ENCODE measurements around the gene GSAP. TPM values are rescaled to one million over a fixed set of nuclear protein-coding genes. Genes with fewer than 3 reads are reported as not detected.

The GSAP gene
- total RNA-seq, 1 experiment from 2014 or later, result 25.7 TPM

DNA sequence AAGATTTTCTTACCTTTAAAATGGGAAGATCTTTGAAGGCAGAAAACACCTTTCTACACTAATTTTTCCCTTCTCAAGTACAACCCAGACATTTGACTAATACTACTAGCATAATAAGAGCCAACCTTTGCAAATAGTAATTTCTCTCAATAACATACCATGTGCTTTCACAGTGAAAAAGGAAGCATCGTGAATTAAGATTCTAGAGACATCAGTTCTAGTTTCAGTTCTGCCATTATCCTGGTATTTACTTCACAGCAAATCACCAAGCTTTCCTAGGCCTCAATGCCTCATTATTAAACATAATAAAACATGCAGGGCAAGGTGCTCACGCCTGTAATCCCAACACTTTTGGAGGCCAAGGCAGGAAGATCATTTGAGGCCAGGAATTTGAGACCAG lies 24.9 kb downstream of the GSAP start:
- no TSS peak for BruUV-seq (replicated peaks)
- ChIA-PET POLR2A (no interaction called here), CTCF (no interaction called here)
- H3K27ac Mint-ChIP-seq (ENCODE audit: unreplicated experiment), result no peak overlapping the region
- H3K9me3 ChIP-seq, result no peaks in the 10 kb centered on the region
- H3K27me3 ChIP-seq (replicated peaks; ENCODE audit: control insufficient read depth, insufficient read depth, low read length), result no peaks in the 10 kb centered on the region
- no peak for DNase-seq
- H3K36me3 Mint-ChIP-seq (ENCODE audit: insufficient read depth, unreplicated experiment), result peaks cover 11% of the 10 kb centered on the region
- H3K4me3 Mint-ChIP-seq (ENCODE audit: unreplicated experiment), result no peak overlapping the region
- no peak overlapping the region for H3K4me3 ChIP-seq (ENCODE audit: low read depth, low read length)
- H3K4me1 ChIP-seq, result peaks cover 12% of the 10 kb centered on the region
- H3K4me1 Mint-ChIP-seq (ENCODE audit: low read depth, unreplicated experiment), result peaks cover 31% of the 10 kb centered on the region
- H3K9me3 Mint-ChIP-seq (ENCODE audit: unreplicated experiment), result no peaks in the 10 kb centered on the region
- H3K27me3 Mint-ChIP-seq (ENCODE audit: insufficient read depth, unreplicated experiment), result no peaks in the 10 kb centered on the region
- intact Hi-C loops (cut with micrococcal nuclease; ENCODE audit: unreplicated experiment), result no loop called here
- TF ChIP-seq, protein P1, sequence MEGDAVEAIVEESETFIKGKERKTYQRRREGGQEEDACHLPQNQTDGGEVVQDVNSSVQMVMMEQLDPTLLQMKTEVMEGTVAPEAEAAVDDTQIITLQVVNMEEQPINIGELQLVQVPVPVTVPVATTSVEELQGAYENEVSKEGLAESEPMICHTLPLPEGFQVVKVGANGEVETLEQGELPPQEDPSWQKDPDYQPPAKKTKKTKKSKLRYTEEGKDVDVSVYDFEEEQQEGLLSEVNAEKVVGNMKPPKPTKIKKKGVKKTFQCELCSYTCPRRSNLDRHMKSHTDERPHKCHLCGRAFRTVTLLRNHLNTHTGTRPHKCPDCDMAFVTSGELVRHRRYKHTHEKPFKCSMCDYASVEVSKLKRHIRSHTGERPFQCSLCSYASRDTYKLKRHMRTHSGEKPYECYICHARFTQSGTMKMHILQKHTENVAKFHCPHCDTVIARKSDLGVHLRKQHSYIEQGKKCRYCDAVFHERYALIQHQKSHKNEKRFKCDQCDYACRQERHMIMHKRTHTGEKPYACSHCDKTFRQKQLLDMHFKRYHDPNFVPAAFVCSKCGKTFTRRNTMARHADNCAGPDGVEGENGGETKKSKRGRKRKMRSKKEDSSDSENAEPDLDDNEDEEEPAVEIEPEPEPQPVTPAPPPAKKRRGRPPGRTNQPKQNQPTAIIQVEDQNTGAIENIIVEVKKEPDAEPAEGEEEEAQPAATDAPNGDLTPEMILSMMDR (IDR thresholded peaks at IDR 0.05; ENCODE audit: insufficient read depth in 1 of 2, low read depth in 1 of 2, low read length in 1 of 2, severe bottlenecking in 1 of 2, unreplicated experiment in 1 of 2), result no peak
- H3K36me3 ChIP-seq (ENCODE audit: control insufficient read depth, insufficient read depth, low read length), result peaks cover 5% of the 10 kb centered on the region

DNA sequence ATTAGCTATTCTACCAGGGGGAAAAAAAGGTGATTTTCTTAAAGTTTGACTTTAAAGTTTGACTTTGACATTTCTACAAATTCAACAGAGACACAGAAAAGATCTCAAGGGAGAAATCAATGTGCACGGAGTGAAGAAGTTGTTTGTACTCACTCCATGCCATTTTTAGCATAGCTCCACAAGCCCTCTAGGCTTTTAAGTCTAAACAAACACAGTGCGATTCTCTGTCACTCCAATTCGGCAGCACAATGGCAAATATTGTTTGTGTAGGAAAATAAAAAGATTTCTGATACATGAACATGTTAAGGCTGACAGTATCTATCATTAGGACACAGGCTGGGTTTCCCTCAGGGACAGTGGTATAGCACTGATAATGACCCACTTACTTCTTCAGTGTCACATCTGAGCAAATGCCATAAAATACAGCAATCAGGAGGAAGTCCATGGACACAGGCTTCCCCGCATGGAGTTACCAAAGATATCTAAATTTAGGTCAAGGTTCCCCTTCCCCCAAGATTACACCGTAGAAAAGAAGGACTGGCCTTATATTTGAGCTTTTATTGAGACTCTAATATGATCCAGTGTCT lies 28.0 kb downstream of the GSAP start:
- peaks cover 13% of the 10 kb centered on the region for H3K36me3 Mint-ChIP-seq (ENCODE audit: insufficient read depth, unreplicated experiment)
- no peak for DNase-seq
- intact Hi-C loops (cut with micrococcal nuclease; ENCODE audit: unreplicated experiment), result no loop called here
- Histone ChIP-seq H3K4me1 (no peaks in the 10 kb centered on the region), H3K9me3 (no peaks in the 10 kb centered on the region), H3K36me3 (ENCODE audit: control insufficient read depth, insufficient read depth, low read length) (peaks cover 3% of the 10 kb centered on the region), H3K4me3 (ENCODE audit: low read depth, low read length) (no peak overlapping the region), H3K27me3 (replicated peaks; ENCODE audit: control insufficient read depth, insufficient read depth, low read length) (no peaks in the 10 kb centered on the region)
- no peaks in the 10 kb centered on the region for H3K9me3 Mint-ChIP-seq (ENCODE audit: unreplicated experiment)
- CTCF ChIA-PET, result no interaction called here
- no peaks in the 10 kb centered on the region for H3K27me3 Mint-ChIP-seq (ENCODE audit: insufficient read depth, unreplicated experiment)
- BruUV-seq (replicated peaks), result no TSS peak
- POLR2A ChIA-PET, result no interaction called here
- H3K4me1 Mint-ChIP-seq (ENCODE audit: low read depth, unreplicated experiment), result peaks cover 10% of the 10 kb centered on the region
- TF ChIP-seq, protein P1 (IDR thresholded peaks at IDR 0.05; ENCODE audit: insufficient read depth in 1 of 2, low read depth in 1 of 2, low read length in 1 of 2, severe bottlenecking in 1 of 2, unreplicated experiment in 1 of 2), result no peak
- H3K4me3 Mint-ChIP-seq (ENCODE audit: unreplicated experiment), result no peak overlapping the region
- peak overlapping the region; percentile 1 for H3K27ac Mint-ChIP-seq (ENCODE audit: unreplicated experiment)

DNA sequence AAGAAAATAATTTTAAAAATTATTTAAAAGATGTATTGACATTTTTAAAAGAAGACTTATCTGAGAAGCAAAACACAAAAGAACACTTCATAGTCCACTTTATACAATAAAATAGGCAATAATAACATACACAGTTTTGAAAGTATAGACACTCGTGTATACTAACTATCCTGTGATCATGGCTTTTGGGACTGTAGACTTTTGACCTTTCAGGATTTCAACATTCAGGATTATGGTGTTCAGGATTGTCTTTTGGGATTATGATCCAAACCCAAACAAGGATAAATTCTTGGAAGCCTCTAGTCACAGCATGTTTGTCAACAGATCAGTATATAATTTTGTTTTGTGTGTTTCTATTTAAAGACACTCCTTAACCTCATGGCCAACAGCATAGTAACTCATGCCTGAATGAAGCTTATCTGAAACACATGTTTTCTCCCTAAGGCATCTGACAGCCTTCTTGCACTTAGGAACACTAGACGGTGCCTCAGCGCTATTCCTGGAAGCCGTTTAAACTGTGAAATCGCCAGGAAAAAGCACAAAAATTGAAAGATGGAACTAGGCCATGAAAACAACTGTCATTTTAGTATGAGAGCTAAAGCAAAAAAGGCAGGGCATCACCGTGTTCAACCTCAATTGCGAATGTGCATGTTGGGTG lies 29.9 kb downstream of the GSAP start:
- Mint-ChIP-seq H3K4me1 (ENCODE audit: low read depth, unreplicated experiment) (peaks cover 9% of the 10 kb centered on the region), H3K9me3 (ENCODE audit: unreplicated experiment) (no peaks in the 10 kb centered on the region), H3K4me3 (ENCODE audit: unreplicated experiment) (no peak overlapping the region), H3K36me3 (ENCODE audit: insufficient read depth, unreplicated experiment) (peaks cover 10% of the 10 kb centered on the region), H3K27ac (ENCODE audit: unreplicated experiment) (no peak overlapping the region), H3K27me3 (ENCODE audit: insufficient read depth, unreplicated experiment) (no peaks in the 10 kb centered on the region)
- CTCF ChIA-PET, result no interaction called here
- DNase-seq, result no peak
- Histone ChIP-seq H3K9me3 (no peaks in the 10 kb centered on the region), H3K27me3 (replicated peaks; ENCODE audit: control insufficient read depth, insufficient read depth, low read length) (no peaks in the 10 kb centered on the region), H3K36me3 (ENCODE audit: control insufficient read depth, insufficient read depth, low read length) (no peaks in the 10 kb centered on the region), H3K4me3 (ENCODE audit: low read depth, low read length) (no peak overlapping the region), H3K4me1 (no peaks in the 10 kb centered on the region)
- POLR2A ChIA-PET, result no interaction called here
- TF ChIP-seq, protein P1 (IDR thresholded peaks at IDR 0.05; ENCODE audit: insufficient read depth in 1 of 2, low read depth in 1 of 2, low read length in 1 of 2, severe bottlenecking in 1 of 2, unreplicated experiment in 1 of 2), result no peak
- BruUV-seq (replicated peaks), result no TSS peak
- intact Hi-C loops (cut with micrococcal nuclease; ENCODE audit: unreplicated experiment), result no loop called here

Measured in Caco-2 (cell line).